HG02981 (cell line): Measurements from ENCODE around the gene POU3F3.

Source experiments
- ATAC-seq: cut with Tn5 transposase; IDR thresholded peaks from one replicate; pipeline ENCODE4 v1.9.1; 2021; ENCODE audit warnings: mild to moderate bottlenecking, moderate library complexity; ENCODE audit not compliant: unreplicated experiment

The POU3F3 gene

GRCh38 chr2:104853534-104854497 lies at the start of gene POU3F3:
Gene POU3F3 (plus strand): TSS chr2:104854115. CDS start chr2:104855511, 1,396 bp downstream.
- no peak for ATAC-seq

DNA sequence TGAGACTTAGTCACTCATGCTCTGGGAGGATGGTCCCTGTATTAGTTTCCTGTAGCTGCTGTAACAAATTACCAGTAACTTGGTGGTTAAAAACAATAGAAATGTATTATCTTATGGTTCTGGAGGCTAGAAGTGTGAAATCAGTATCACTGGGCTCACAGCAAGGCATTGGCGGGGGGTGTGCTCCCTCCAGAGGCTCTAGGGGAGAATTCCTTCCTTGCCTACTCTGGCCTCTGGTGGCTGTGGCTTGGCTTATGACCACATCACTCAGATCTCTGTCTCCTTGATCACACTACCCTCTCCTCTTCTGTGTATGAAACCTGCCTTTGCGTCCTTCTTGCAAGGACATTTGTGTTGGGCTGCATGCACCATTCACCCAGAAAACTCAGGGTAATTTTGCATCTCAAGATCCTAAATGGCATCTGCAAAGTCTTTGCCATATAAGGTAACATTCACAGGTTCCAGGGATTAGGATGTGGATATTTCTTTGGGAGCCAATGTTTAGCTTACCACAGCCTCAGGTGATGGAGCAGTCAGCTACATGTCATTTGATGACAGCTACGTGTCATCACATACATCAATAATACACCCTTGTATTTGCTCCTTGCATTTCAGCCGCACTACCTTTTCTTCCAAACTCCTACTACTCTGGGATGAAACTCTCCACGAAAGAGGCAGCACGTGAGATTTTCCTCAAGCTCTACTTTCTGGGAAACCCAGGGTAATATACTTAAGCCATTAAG lies 49.6 kb upstream of the POU3F3 start:
- ATAC-seq = no peak

- no peak for ATAC-seq
Observed at GRCh38 chr2:104812286-104812685, 41.6 kb upstream of the POU3F3 start.

- ATAC-seq = no peak
Observed at GRCh38 chr2:104816143-104816542, 37.8 kb upstream of the POU3F3 start.

DNA sequence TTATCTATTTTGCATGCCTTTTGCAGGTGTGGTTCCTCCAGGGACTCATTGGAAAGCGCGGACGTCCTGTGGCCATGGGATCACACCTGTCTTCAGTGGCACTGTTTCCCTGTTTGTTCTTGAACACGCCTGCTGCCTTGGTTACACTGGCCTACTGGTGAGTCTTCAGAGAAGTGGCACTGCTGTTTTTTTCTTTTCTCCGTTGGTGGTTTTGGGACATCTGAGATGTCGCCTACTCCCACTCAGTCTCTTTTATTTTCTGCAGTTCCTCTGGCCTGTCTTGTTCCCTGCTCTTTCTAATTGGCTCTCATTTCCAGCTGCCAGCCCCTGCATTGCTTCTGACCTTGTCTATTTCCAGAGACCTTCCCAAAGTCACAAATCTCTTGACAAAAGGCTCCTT lies 35.7 kb upstream of the POU3F3 start:
- no peak for ATAC-seq

GRCh38 chr2:104820126-104820525 lies 33.8 kb upstream of the POU3F3 start:
- ATAC-seq = no peak

- ATAC-seq = no peak
Observed at GRCh38 chr2:104825124-104825865, 28.6 kb upstream of the POU3F3 start.

- ATAC-seq = no peak
Observed at GRCh38 chr2:104826016-104826415, 27.9 kb upstream of the POU3F3 start.

- no peak for ATAC-seq
Observed at GRCh38 chr2:104831742-104832141, 22.2 kb upstream of the POU3F3 start.

DNA sequence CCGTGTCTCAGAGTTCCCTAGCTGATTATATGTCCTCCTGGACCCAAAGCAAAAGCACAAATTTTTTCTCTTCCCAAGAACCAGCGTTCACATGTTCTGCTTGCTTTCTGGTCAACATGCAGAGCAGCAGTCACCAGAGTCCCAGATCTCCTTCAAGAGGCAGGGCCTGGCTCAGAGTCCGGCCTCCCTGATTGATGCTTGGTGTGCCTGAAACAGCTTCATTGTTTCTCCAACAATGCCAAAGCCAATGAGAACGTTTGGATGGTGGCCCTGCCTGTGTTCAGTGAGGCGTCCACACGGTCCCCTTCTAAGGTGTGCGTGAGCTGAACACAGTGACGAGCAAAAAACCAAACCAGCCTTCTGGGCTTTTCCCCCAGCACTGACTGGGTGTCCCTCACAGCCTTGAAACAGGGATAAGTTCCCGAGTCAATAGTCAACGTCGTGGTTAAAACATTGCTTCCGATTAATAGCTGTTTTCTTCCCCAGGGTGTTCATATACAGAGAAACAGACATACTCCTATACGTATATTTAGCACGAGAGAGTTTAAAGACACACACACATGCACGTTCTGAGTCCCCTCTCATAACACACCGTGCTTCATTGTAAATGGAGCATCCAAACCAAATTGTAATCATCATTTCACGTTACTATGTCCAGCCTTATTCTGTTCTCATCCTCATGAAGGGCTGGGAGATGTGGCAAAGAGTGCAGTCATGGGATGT lies 19.3 kb upstream of the POU3F3 start:
- no peak for ATAC-seq

- ATAC-seq = no peak
Observed at GRCh38 chr2:104836265-104836664, 17.6 kb upstream of the POU3F3 start.

DNA sequence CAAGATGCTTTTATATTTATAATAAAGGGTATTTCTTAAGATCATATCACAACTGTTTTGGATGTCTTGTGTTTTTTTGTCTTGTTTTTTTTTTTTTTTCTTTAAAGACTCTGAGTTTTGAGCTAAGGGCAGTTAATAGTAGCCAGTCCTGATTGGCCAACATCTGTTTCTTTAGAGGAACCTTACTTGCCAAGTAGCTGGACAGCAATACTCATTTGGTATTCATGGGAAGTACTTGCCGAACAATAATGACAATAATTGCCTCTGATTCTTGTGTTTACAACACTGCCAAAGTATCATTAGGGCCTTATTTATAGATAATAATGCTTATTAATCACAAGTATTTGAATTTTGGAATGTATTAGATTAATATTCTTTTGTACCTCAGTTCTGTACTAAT lies 17.1 kb upstream of the POU3F3 start:
- ATAC-seq = no peak

DNA sequence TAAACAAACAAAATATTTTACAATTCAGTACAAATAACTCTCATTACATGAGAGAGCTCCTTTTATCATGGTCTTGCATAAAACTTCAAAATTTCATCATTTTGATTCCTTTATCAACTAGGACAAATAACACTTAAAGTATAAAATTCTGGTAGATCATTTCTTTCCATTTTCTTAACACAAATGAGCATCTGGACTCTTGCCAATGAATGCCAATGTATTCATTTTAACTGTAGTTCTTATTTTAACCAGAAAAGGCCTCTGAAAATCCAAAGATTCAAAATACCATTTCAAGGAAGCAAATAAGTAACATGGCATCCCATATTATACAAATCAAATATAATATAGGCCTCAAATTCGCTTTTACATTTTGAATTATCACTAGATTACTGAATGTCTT lies 13.8 kb upstream of the POU3F3 start:
- ATAC-seq = no peak

DNA sequence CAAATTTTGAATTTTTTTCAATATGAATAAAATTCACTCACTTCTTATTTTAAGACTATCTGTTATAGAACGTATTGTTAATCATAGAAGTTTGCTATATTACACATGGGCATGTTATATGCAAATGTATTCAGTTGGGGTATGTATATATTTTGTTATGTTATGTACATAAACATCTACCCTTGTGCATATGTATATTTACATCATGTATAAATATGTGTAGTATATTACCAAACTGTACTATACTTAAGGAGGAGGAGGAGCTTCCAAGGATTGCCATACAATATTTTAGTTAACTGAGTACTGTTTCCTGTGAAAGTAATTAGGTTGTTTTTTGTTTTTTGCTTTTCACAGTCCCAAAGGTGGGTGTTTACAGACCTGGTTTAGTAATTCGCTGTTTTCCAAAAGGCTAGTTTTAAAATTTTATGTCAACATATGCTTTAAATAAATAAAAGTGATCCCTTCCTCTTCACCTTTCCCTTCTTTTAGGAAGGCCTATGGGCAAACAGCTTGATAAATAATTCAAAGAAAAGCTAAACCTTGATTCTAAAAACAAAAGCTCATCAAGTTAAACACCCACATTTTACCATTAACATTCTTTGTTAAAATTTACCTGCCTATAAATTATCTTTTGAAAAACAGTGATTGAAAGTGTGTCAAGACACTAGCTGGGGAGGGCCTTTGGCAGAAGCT lies 12.9 kb upstream of the POU3F3 start:
- ATAC-seq = no peak

- no peak for ATAC-seq
Observed at GRCh38 chr2:104841744-104842143, 12.2 kb upstream of the POU3F3 start.

- no peak for ATAC-seq
Observed at GRCh38 chr2:104844807-104845551, 8.9 kb upstream of the POU3F3 start.

DNA sequence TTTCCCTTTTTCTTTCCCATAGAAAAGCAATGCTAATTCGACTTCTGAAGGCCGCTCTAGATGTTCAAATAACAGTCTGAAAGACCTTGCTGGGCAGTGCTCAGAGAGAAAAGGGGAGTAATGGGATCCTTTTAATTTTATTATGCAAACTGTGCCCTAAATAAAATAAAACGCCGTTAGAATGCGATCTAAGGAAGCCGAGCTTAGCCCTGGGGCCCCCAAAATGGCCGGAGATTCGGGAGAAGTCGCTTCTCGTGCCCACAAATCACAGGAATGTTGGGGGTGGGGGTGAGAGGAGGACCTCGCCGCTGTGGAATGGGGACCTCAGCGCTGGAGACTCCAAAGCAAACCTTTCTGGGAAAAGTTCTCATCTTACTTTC lies 8.4 kb upstream of the POU3F3 start:
- ATAC-seq = no peak

GRCh38 chr2:104845946-104846785 lies 7.7 kb upstream of the POU3F3 start:
- ATAC-seq = no peak
